ENCODE data around the gene SMPX.

SMPX gene

DNA sequence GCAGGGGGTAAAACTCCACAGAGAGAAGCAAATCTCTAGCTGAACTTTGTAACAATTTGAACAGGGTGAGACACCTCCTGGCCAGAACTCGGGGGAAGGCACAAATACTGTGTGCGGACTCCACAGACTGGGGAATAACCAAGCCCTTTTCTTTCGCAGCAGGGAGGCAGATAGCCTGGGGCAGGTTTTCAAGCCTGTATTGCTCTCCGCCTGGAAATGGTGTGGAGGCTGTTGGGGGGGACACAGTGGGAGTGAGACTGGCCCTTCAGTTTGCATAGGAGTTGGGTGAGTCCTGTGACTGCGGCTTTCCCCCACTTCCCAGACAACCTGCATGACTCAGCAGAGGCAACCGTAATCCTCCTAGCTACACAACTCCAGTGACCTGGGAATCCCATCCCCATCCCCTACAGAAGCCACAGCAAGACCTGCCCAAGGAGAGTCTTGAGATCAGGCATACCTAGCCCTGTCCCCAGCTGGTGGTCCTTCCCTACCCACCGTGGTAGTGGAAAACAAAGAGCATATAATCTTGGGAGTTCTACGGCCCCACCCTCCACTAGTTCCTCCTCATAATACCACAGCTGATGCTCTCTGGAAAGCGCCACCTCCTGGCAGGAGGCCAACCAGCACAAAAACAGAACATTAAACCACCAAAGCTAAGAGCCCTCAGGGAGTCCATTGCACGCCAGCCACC is 12.9 kb upstream of the SMPX start:
- Mint-ChIP-seq H3K4me1 (peaks cover 20% of the 10 kb centered on the region), H3K4me3 (no peak overlapping the region), H3K9me3 (peaks cover 25% of the 10 kb centered on the region), H3K36me3 (ENCODE audit: low read depth) (no peaks in the 10 kb centered on the region), H3K27me3 (ENCODE audit: low read depth, poor library complexity) (no peaks in the 10 kb centered on the region), H3K27ac (no peak overlapping the region)
- DNase-seq: no peak
- TF ChIP-seq, protein P1, sequence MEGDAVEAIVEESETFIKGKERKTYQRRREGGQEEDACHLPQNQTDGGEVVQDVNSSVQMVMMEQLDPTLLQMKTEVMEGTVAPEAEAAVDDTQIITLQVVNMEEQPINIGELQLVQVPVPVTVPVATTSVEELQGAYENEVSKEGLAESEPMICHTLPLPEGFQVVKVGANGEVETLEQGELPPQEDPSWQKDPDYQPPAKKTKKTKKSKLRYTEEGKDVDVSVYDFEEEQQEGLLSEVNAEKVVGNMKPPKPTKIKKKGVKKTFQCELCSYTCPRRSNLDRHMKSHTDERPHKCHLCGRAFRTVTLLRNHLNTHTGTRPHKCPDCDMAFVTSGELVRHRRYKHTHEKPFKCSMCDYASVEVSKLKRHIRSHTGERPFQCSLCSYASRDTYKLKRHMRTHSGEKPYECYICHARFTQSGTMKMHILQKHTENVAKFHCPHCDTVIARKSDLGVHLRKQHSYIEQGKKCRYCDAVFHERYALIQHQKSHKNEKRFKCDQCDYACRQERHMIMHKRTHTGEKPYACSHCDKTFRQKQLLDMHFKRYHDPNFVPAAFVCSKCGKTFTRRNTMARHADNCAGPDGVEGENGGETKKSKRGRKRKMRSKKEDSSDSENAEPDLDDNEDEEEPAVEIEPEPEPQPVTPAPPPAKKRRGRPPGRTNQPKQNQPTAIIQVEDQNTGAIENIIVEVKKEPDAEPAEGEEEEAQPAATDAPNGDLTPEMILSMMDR (IDR thresholded peaks at IDR 0.05): no peak

DNA sequence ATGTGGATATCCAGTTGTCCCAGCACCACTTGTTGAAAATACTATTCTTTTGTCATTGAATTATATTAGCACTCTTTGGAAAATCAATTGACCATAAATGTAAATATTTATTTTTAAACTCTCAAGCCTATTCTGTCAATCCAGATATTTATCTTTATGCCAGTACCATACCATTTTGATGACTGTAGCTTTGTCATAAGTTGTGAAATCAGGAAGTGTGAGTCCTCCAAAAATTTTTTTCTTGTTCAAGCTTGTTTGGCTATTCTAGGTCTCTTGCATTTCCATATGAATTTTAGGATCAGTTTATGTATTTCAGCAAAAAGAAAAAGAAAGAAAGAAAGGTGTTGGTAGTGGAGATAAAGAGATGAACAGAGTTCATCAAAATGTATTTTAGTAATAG is 8.2 kb upstream of the SMPX start:
- H3K4me3 Mint-ChIP-seq: no peak overlapping the region
- H3K27ac Mint-ChIP-seq: no peak overlapping the region
- TF ChIP-seq, protein P1 (IDR thresholded peaks at IDR 0.05): no peak
- no peak for DNase-seq
- H3K4me1 Mint-ChIP-seq: peaks cover 20% of the 10 kb centered on the region
- no peaks in the 10 kb centered on the region for H3K36me3 Mint-ChIP-seq (ENCODE audit: low read depth)
- H3K9me3 Mint-ChIP-seq: peaks cover 18% of the 10 kb centered on the region
- H3K27me3 Mint-ChIP-seq (ENCODE audit: low read depth, poor library complexity): peaks cover 10% of the 10 kb centered on the region

DNA sequence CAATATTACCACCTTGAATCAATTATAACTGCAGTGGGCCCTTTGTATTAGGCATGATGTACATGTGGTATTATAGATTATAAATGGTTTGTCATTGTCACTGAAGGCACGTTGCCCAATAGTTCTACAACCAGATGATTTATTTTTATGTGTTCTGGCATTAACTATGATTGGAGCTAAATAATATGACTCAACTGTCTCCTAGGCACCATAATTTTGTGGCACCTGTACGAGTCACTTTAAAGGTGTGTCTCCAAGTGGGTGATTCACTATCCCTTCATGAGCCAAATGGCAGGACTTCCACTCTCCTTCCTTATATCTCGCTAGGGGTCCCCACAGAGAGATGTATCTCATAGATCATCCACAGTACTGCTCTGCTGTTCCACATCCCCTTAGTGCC is 6.1 kb upstream of the SMPX start:
- Mint-ChIP-seq H3K27me3 (ENCODE audit: low read depth, poor library complexity) (peaks cover 10% of the 10 kb centered on the region), H3K4me1 (peaks cover 20% of the 10 kb centered on the region)
- TF ChIP-seq, protein P1 (IDR thresholded peaks at IDR 0.05): no peak

DNA sequence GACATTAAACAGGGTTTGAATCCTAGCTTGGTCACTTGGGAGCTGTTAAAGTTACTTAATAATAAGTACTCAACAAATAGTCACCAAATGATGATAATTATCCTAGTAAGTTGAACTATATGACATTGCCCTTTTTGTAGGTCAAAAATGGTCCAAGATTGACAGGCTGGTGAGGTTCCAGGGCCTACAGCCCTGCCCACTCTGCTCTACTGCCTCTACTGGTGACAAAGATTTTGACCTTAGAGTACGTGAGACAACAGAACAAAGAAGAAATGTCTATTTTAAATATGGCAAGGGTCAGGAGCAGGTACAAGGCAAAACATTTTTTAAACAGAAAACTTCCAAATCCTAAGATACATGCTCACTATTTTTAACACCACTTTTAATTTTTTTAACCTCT is 572 bp upstream of the SMPX start:
- H3K4me1 Mint-ChIP-seq: peaks cover 43% of the 10 kb centered on the region
- DNase-seq: no peak
- TF ChIP-seq, protein P1 (IDR thresholded peaks at IDR 0.05): no peak
- H3K36me3 Mint-ChIP-seq (ENCODE audit: low read depth): no peaks in the 10 kb centered on the region
- no peak overlapping the region for H3K4me3 Mint-ChIP-seq
- peaks cover 6% of the 10 kb centered on the region for H3K27me3 Mint-ChIP-seq (ENCODE audit: low read depth, poor library complexity)
- no peak overlapping the region for H3K27ac Mint-ChIP-seq
- H3K9me3 Mint-ChIP-seq: no peaks in the 10 kb centered on the region

More for the DNA sequence above, 6.1 kb upstream of the SMPX start:
- Mint-ChIP-seq H3K36me3 (ENCODE audit: low read depth) (no peaks in the 10 kb centered on the region), H3K9me3 (peaks cover 18% of the 10 kb centered on the region), H3K27ac (no peak overlapping the region), H3K4me3 (no peak overlapping the region)
- no peak for DNase-seq

GRCh38 chrX:21756785-21757529 is 959 bp downstream of the SMPX start:
- Mint-ChIP-seq H3K4me3 (no peak overlapping the region), H3K36me3 (ENCODE audit: low read depth) (no peaks in the 10 kb centered on the region), H3K27me3 (ENCODE audit: low read depth, poor library complexity) (peaks cover 3% of the 10 kb centered on the region), H3K4me1 (peaks cover 48% of the 10 kb centered on the region), H3K9me3 (no peaks in the 10 kb centered on the region), H3K27ac (no peak overlapping the region)
- no peak for DNase-seq
- TF ChIP-seq, protein P1 (IDR thresholded peaks at IDR 0.05): no peak
